ENCODE measurements around the gene OR51M1. TPM values are rescaled to one million over a fixed set of nuclear protein-coding genes. Genes with fewer than 3 reads are reported as not detected.

OR51M1 gene
- polyA plus RNA-seq, 1 donor: not detected

- no peak for DNase-seq
Measured at GRCh38 chr11:5394091-5394490, 10.5 kb downstream of the OR51M1 start.

GRCh38 chr11:5398936-5399335 lies 15.3 kb downstream of the OR51M1 start:
- DNase-seq: no peak

GRCh38 chr11:5405173-5405572 lies 21.6 kb downstream of the OR51M1 start:
- no peak for DNase-seq

GRCh38 chr11:5420993-5421392 lies 37.4 kb downstream of the OR51M1 start:
- no peak for DNase-seq

GRCh38 chr11:5421811-5422210 lies 38.2 kb downstream of the OR51M1 start, which contains the start of gene OR51Q1:
Gene OR51Q1 (plus strand): TSS chr11:5422111. CDS start chr11:5422201, 90 bp downstream.
- no peak for DNase-seq

GRCh38 chr11:5423131-5423530 lies 39.5 kb downstream of the OR51M1 start:
- no peak for DNase-seq

- DNase-seq: no peak
Measured at GRCh38 chr11:5441414-5441813, 57.8 kb downstream of the OR51M1 start, which contains the start of gene OR51I1. Gene OR51I1 (minus strand): TSS chr11:5441514. CDS start chr11:5441514, 0 bp downstream.

Other genes with a start within 250 kb of the OR51M1 start
- not detected for gene OR52A5, start 245.5 kb upstream of the OR51M1 start, polyA plus RNA-seq (ENCODE audit: insufficient read length)
- gene OR52A1, start 229.1 kb upstream of the OR51M1 start, polyA plus RNA-seq (ENCODE audit: insufficient read length): not detected
- gene OR51V1, start 183.1 kb upstream of the OR51M1 start, polyA plus RNA-seq (ENCODE audit: insufficient read length): not detected
- 122 TPM for gene HBB, start 156.7 kb upstream of the OR51M1 start, polyA plus RNA-seq (ENCODE audit: insufficient read length)
- not detected for gene HBD, start 149.3 kb upstream of the OR51M1 start, polyA plus RNA-seq (ENCODE audit: insufficient read length)
- gene HBG1, start 134.0 kb upstream of the OR51M1 start, polyA plus RNA-seq (ENCODE audit: insufficient read length): 7.3 TPM
- gene HBG2, start 129.0 kb upstream of the OR51M1 start, polyA plus RNA-seq (ENCODE audit: insufficient read length): 1,834 TPM
- gene HBE1, start 113.9 kb upstream of the OR51M1 start, polyA plus RNA-seq (ENCODE audit: insufficient read length): 4.3 TPM
- not detected for gene OR51B4, start 81.9 kb upstream of the OR51M1 start, polyA plus RNA-seq (ENCODE audit: insufficient read length)
- not detected for gene OR51B2, start 59.5 kb upstream of the OR51M1 start, polyA plus RNA-seq (ENCODE audit: insufficient read length)
- gene OR51B5, start 40.3 kb upstream of the OR51M1 start, polyA plus RNA-seq (ENCODE audit: insufficient read length): not detected
- gene OR51B6, start 32.3 kb upstream of the OR51M1 start, polyA plus RNA-seq (ENCODE audit: insufficient read length): not detected
- not detected for gene OR51Q1, start 38.3 kb downstream of the OR51M1 start, polyA plus RNA-seq (ENCODE audit: insufficient read length)
- gene OR51I1, start 57.7 kb downstream of the OR51M1 start, polyA plus RNA-seq (ENCODE audit: insufficient read length): not detected
- not detected for gene OR51I2, start 65.5 kb downstream of the OR51M1 start, polyA plus RNA-seq (ENCODE audit: insufficient read length)
- not detected for gene OR52D1, start 104.9 kb downstream of the OR51M1 start, polyA plus RNA-seq (ENCODE audit: insufficient read length)
- gene UBQLN3, start 126.1 kb downstream of the OR51M1 start, polyA plus RNA-seq (ENCODE audit: insufficient read length): not detected
- 0.22 TPM for gene UBQLNL, start 132.9 kb downstream of the OR51M1 start, polyA plus RNA-seq (ENCODE audit: insufficient read length)
- not detected for gene OR52H1, start 164.7 kb downstream of the OR51M1 start, polyA plus RNA-seq (ENCODE audit: insufficient read length)
- gene OR52B6, start 197.1 kb downstream of the OR51M1 start, polyA plus RNA-seq (ENCODE audit: insufficient read length): not detected
- 1.1 TPM for gene TRIM6, start 212.8 kb downstream of the OR51M1 start, polyA plus RNA-seq (ENCODE audit: insufficient read length)
- gene TRIM34, start 241.2 kb downstream of the OR51M1 start, polyA plus RNA-seq (ENCODE audit: insufficient read length): 4.1 TPM

Data from hindlimb muscle (tissue), 1 donor.